KOPT-K1 (cell line): Measurements from ENCODE around the gene CELF4.

Experiments used
- H3K27ac ChIP-seq: fragments of 200-600 bp; sonication (generic); 2 replicates; pipeline ENCODE4 v1.5.1; 2016; ENCODE audit warnings: antibody characterized with exemption, mild to moderate bottlenecking, low read depth, low read length; ENCODE audit not compliant: poor library complexity, severe bottlenecking
- H3K36me3 ChIP-seq: fragments of 200-600 bp; sonication (generic); 2 replicates; pipeline ENCODE4 v1.5.1; 2017; ENCODE audit warnings: antibody characterized with exemption, mild to moderate bottlenecking, low read length, moderate library complexity; ENCODE audit not compliant: insufficient read depth
- H3K9me3 ChIP-seq: fragments of 200-600 bp; sonication (generic); 2 replicates; pipeline ENCODE4 v1.5.1; 2017; ENCODE audit warnings: antibody characterized with exemption, low read length, mild to moderate bottlenecking; ENCODE audit not compliant: insufficient read depth, poor library complexity, severe bottlenecking

CELF4 gene

GRCh38 chr18:37434161-37434860, 131.3 kb downstream of the CELF4 start:
- Histone ChIP-seq H3K36me3 (no peaks in the 10 kb centered on the region), H3K27ac (peak overlapping the region; percentile 88), H3K9me3 (no peaks in the 10 kb centered on the region)

GRCh38 chr18:37432436-37433195, 133.0 kb downstream of the CELF4 start:
- Histone ChIP-seq H3K27ac (peak overlapping the region; percentile 52), H3K9me3 (no peaks in the 10 kb centered on the region), H3K36me3 (no peaks in the 10 kb centered on the region)

- Histone ChIP-seq H3K27ac (peak overlapping the region; percentile 89), H3K9me3 (no peaks in the 10 kb centered on the region), H3K36me3 (no peaks in the 10 kb centered on the region)
Measured at GRCh38 chr18:37430357-37431076, 135.1 kb downstream of the CELF4 start.

- Histone ChIP-seq H3K36me3 (no peaks in the 10 kb centered on the region), H3K27ac (peak overlapping the region; percentile 89)
Measured at GRCh38 chr18:37429791-37430190, 135.8 kb downstream of the CELF4 start.

GRCh38 chr18:37428288-37428974, 137.2 kb downstream of the CELF4 start:
- Histone ChIP-seq H3K9me3 (no peaks in the 10 kb centered on the region), H3K27ac (peak overlapping the region; percentile 89)

More at GRCh38 chr18:37429791-37430190, 135.8 kb downstream of the CELF4 start:
- no peaks in the 10 kb centered on the region for H3K9me3 ChIP-seq

GRCh38 chr18:37426586-37426985, 139.0 kb downstream of the CELF4 start:
- peak overlapping the region; percentile 89 for H3K27ac ChIP-seq
- H3K36me3 ChIP-seq: no peaks in the 10 kb centered on the region
- no peaks in the 10 kb centered on the region for H3K9me3 ChIP-seq

More at GRCh38 chr18:37428288-37428974, 137.2 kb downstream of the CELF4 start:
- H3K36me3 ChIP-seq: no peaks in the 10 kb centered on the region

- no peaks in the 10 kb centered on the region for H3K9me3 ChIP-seq
- H3K27ac ChIP-seq: peak overlapping the region; percentile 89
- no peaks in the 10 kb centered on the region for H3K36me3 ChIP-seq
Measured at GRCh38 chr18:37425222-37425621, 140.4 kb downstream of the CELF4 start.

GRCh38 chr18:37424507-37424906, 141.1 kb downstream of the CELF4 start:
- no peaks in the 10 kb centered on the region for H3K36me3 ChIP-seq
- H3K9me3 ChIP-seq: no peaks in the 10 kb centered on the region
- peak overlapping the region; percentile 89 for H3K27ac ChIP-seq

- H3K9me3 ChIP-seq: no peaks in the 10 kb centered on the region
- no peak overlapping the region for H3K27ac ChIP-seq
- no peaks in the 10 kb centered on the region for H3K36me3 ChIP-seq
Measured at GRCh38 chr18:37422596-37422995, 143.0 kb downstream of the CELF4 start.

GRCh38 chr18:37422116-37422515, 143.5 kb downstream of the CELF4 start:
- no peaks in the 10 kb centered on the region for H3K9me3 ChIP-seq
- no peaks in the 10 kb centered on the region for H3K36me3 ChIP-seq
- H3K27ac ChIP-seq: no peak overlapping the region

GRCh38 chr18:37421341-37422077, 144.1 kb downstream of the CELF4 start:
- H3K27ac ChIP-seq: no peak overlapping the region
- H3K9me3 ChIP-seq: no peaks in the 10 kb centered on the region

GRCh38 chr18:37420315-37420880, 145.2 kb downstream of the CELF4 start:
- Histone ChIP-seq H3K9me3 (no peaks in the 10 kb centered on the region), H3K36me3 (no peaks in the 10 kb centered on the region), H3K27ac (no peak overlapping the region)

More at GRCh38 chr18:37421341-37422077, 144.1 kb downstream of the CELF4 start:
- no peaks in the 10 kb centered on the region for H3K36me3 ChIP-seq

- no peaks in the 10 kb centered on the region for H3K36me3 ChIP-seq
- H3K27ac ChIP-seq: no peak overlapping the region
- H3K9me3 ChIP-seq: no peaks in the 10 kb centered on the region
Measured at GRCh38 chr18:37419866-37420265, 145.7 kb downstream of the CELF4 start.

GRCh38 chr18:37419315-37419714, 146.3 kb downstream of the CELF4 start:
- no peaks in the 10 kb centered on the region for H3K36me3 ChIP-seq
- no peaks in the 10 kb centered on the region for H3K9me3 ChIP-seq
- H3K27ac ChIP-seq: no peak overlapping the region
